K562 (cell line): Measurements from ENCODE around the gene RTN4. TPM values are rescaled to one million over a fixed set of nuclear protein-coding genes. Genes with fewer than 3 reads are reported as not detected.

ENCODE experiments used
- ATAC-seq: fragments of 200-7000 bp; cut with Tn5 transposase; 3 replicates; pipeline ENCODE4 v1.9.1; 2020; ENCODE audit warnings: moderate library complexity
- BruUV-seq: library from RNA; stranded (reverse); fragments of 400-500 nt; replicated peaks from 2 replicates; lab custom pipeline; 2021; lab: Mats Ljungman, UMichigan
- CTCF ChIA-PET: fragments of 300-600 bp; formaldehyde crosslinking; extraction: SDS; loops from one replicate; lab custom pipeline; 2021; ENCODE audit warnings: low intra/inter-chr PET ratio; lab: Yijun Ruan, JAX
- POLR2A ChIA-PET: fragments of 300-600, 350-650 bp; sonication (Branson Sonifier 250); formaldehyde crosslinking; extraction: SDS; loops from one replicate; lab custom pipeline; 2021; ENCODE audit warnings: antibody characterized with exemption, inconsistent platforms; lab: Yijun Ruan, JAX
- DNase-seq, 4 experiments: peaks; one replicate each; pipeline versions ENCODE4 v3.0.0 to v3.0.0-alpha.2; 2011 to 2018; ENCODE audit warnings: low spot score in 3 of 4, mixed read lengths in 3 of 4; ENCODE audit errors: extremely low read depth in 1 of 4
- FAIRE-seq: peaks from 2 replicates; lab custom pipeline; 2011; peaks lifted over from hg19 to GRCh38; lab: Jason Lieb, UNC
- H2AFZ ChIP-seq: 2 replicates; pipeline ENCODE4 v1.6.0; 2011; ENCODE audit warnings: low read depth, low read length, control low read depth, inconsistent platforms
- H3K27ac ChIP-seq: fragments of 200-600 bp; 3 replicates; pipeline ENCODE4 v1.8.0; 2011; ENCODE audit warnings: low read depth, mild to moderate bottlenecking, control low read depth, inconsistent platforms, low read length, moderate library complexity, mixed read lengths; ENCODE audit errors: extremely low read depth
- H3K27me3 ChIP-seq, 2 experiments: fragments of 300-600 bp in 1 of 2; 2 replicates in 1 of 2; 3 replicates in 1 of 2; pipeline versions ENCODE4 v1.6.0 to v1.8.0; 2011; ENCODE audit warnings: inconsistent platforms in 2 of 2, low read length in 2 of 2, mild to moderate bottlenecking in 1 of 2, mixed read lengths in 1 of 2, moderate library complexity in 1 of 2; ENCODE audit not compliant: control insufficient read depth in 2 of 2, insufficient read depth in 2 of 2
- H3K36me3 ChIP-seq: fragments of 300-600 bp; 3 replicates; pipeline ENCODE4 v1.8.0; 2011; ENCODE audit warnings: mild to moderate bottlenecking, low read length, inconsistent platforms; ENCODE audit not compliant: control insufficient read depth, insufficient read depth
- H3K4me1 ChIP-seq, 2 experiments: fragments of 200-600 bp in 1 of 2; replicated peaks in 1 of 2; 2 replicates in 1 of 2; 3 replicates in 1 of 2; pipeline versions ENCODE4 v1.5.1 to v1.8.0; 2011; ENCODE audit warnings: inconsistent platforms in 2 of 2, low read length in 2 of 2, mild to moderate bottlenecking in 1 of 2, mixed read lengths in 1 of 2, moderate library complexity in 1 of 2; ENCODE audit not compliant: control insufficient read depth in 2 of 2, insufficient read depth in 2 of 2
- H3K4me2 ChIP-seq: 2 replicates; pipeline ENCODE4 v1.6.1; 2011; ENCODE audit warnings: low read length, control low read depth, inconsistent platforms, mixed read lengths; ENCODE audit not compliant: insufficient read depth
- H3K4me3 ChIP-seq: fragments of 200-600 bp; sonication (generic), shearing (Covaris generic); 2 replicates; pipeline ENCODE4 v1.5.1; 2016; ENCODE audit warnings: control low read depth, inconsistent platforms
- H3K79me2 ChIP-seq: fragments of 200-600 bp; 3 replicates; pipeline ENCODE4 v1.8.0; 2011; ENCODE audit warnings: low read length, inconsistent platforms; ENCODE audit not compliant: control insufficient read depth, insufficient read depth
- H3K9ac ChIP-seq, 2 experiments: 2 replicates each; pipeline versions ENCODE4 v1.6.0 to v1.6.1; 2011; ENCODE audit warnings: low read depth in 2 of 2, low read length in 2 of 2, control low read depth in 1 of 2, inconsistent platforms in 1 of 2, mild to moderate bottlenecking in 1 of 2, mixed read lengths in 1 of 2; ENCODE audit not compliant: insufficient read depth in 1 of 2
- H3K9me1 ChIP-seq: one replicate; pipeline ENCODE4 v1.6.0; 2011; ENCODE audit warnings: inconsistent platforms, mild to moderate bottlenecking, low read length, moderate library complexity; ENCODE audit not compliant: control insufficient read depth, insufficient read depth
- H3K9me3 ChIP-seq: replicated peaks from 2 replicates; pipeline ENCODE4 v1.5.1; 2011; ENCODE audit warnings: low read depth, low read length, inconsistent platforms; ENCODE audit not compliant: control insufficient read depth, insufficient read depth
- H4K20me1 ChIP-seq: replicated peaks from 2 replicates; pipeline ENCODE4 v1.6.1; 2011; ENCODE audit warnings: low read length, inconsistent platforms, mixed read lengths; ENCODE audit not compliant: control insufficient read depth, insufficient read depth
- ARID1B ChIP-seq: fragments of 450-650 bp; IDR thresholded peaks from 2 replicates; pipeline ENCODE4 v1.6.1; 2016; ENCODE audit warnings: antibody characterized with exemption, mild to moderate bottlenecking, inconsistent platforms
- BRF1 ChIP-seq: IDR thresholded peaks from 3 replicates; pipeline ENCODE4 v1.6.1; 2011; ENCODE audit warnings: borderline replicate concordance, mild to moderate bottlenecking; ENCODE audit not compliant: insufficient read length; ENCODE audit errors: extremely low read depth
- CBX1 ChIP-seq: sonication (generic); IDR thresholded peaks from 2 replicates; pipeline ENCODE4 v1.6.1; 2016; ENCODE audit warnings: antibody characterized with exemption, low read depth, mild to moderate bottlenecking
- CREM ChIP-seq: IDR thresholded peaks from 2 replicates; pipeline ENCODE4 v1.6.1; 2014; ENCODE audit warnings: antibody characterized with exemption, low read depth
- E2F8 ChIP-seq: fragments of 450-650 bp; IDR thresholded peaks from 2 replicates; pipeline ENCODE4 v1.7.1; 2018; ENCODE audit warnings: mild to moderate bottlenecking, low read depth; ENCODE audit not compliant: partially characterized antibody
- FOXO4 ChIP-seq: fragments of 450-650 bp; formaldehyde crosslinking; IDR thresholded peaks from 2 replicates; pipeline ENCODE4 v1.4.0; 2020; ENCODE audit warnings: mild to moderate bottlenecking, moderate library complexity
- HNRNPLL ChIP-seq: fragments of 200-400 bp; formaldehyde crosslinking; IDR thresholded peaks from 2 replicates; pipeline ENCODE4 v1.6.1; 2017; ENCODE audit warnings: low read length, low read depth, mild to moderate bottlenecking; ENCODE audit not compliant: poor library complexity, severe bottlenecking
- POLR2G ChIP-seq: fragments of 200-400 bp; formaldehyde crosslinking; IDR thresholded peaks from 2 replicates; pipeline ENCODE4 v1.6.1; 2017; ENCODE audit warnings: low read depth, mild to moderate bottlenecking, antibody characterized with exemption, low read length, moderate library complexity
- SPI1 ChIP-seq: IDR thresholded peaks from 2 replicates; pipeline ENCODE4 v1.6.1; 2011; ENCODE audit warnings: low read depth, low read length, control low read depth, borderline replicate concordance
- ZKSCAN3 ChIP-seq: fragments of 250-450 bp; sonication (Bioruptor Pico); IDR thresholded peaks from 2 replicates; pipeline ENCODE4 v1.4.0; 2020
- ZNF24 ChIP-seq: fragments of 450-650 bp; IDR thresholded peaks from 2 replicates; pipeline ENCODE4 v1.6.1; 2016
- WGBS: fragments of 100-300 bp; shearing (Covaris generic); methylation state at CpG from one replicate; pipeline ENCODE4 v1.1.6; 2016; ENCODE audit warnings: low coverage, mixed read lengths; ENCODE audit not compliant: insufficient coverage; ENCODE audit errors: missing lambda C conversion rate; 5-methylcytosine and 5-hydroxymethylcytosine counted together
- in situ Hi-C: fragments of 300-500 bp; cut with MboI; formaldehyde crosslinking; loops from 4 replicates; pipeline ENCODE4 v1.15.0; 2018; ENCODE audit warnings: inconsistent platforms, mixed read lengths
- intact Hi-C: fragments of 100-400 bp; cut with micrococcal nuclease; formaldehyde crosslinking; loops from 2 replicates; pipeline ENCODE4 v1.14.2; 2022
- polyA plus RNA-seq, 8 experiments: library from polyadenylated mRNA; depleted of rRNA in 4 of 8; stranded (reverse) in 5 of 8; unstranded in 3 of 8; fragments of >200 nt; fragmentation: Nextera tagmentation in 2 of 8; fragmentation: Illumina TruSeq in 1 of 8; extraction: Ambion mirVana in 2 of 8; extraction: Trizol in 1 of 8; gene quantifications; 2 replicates each; pipeline versions ENCODE4 v1.2.1 to v1.2.3, GENCODE V29; 2011 to 2014; ENCODE audit warnings: inconsistent platforms in 1 of 8, missing spikeins in 1 of 8
- total RNA-seq, 7 experiments: library from RNA; depleted of rRNA in 6 of 7; stranded (reverse); fragments of >200 nt in 6 of 7; fragmentation: Illumina TruSeq in 2 of 7; extraction: Trizol in 2 of 7; gene quantifications; 2 replicates each; pipeline versions ENCODE4 v1.2.1 to v1.2.3, GENCODE V29; 2011 to 2021; ENCODE audit warnings: low replicate concordance in 1 of 7

RTN4 gene
- total and polyA plus RNA-seq, 9 of the 15 experiments (the other 6 are each of a cell fraction or from before 2014, with no cell fraction given): 73.0 to 248 (median 116) TPM

- 37% methylated on average over 8 of the region's 8 CpGs for WGBS
- Histone ChIP-seq H3K4me1 (peaks cover 4 to 7% of the 10 kb centered on the region in 2 experiments; a peak in 3 of 5 replicates), H3K4me3 (no peak overlapping the region), H3K9me3 (no peaks in the 10 kb centered on the region), H3K27ac (no peak overlapping the region), H3K27me3 (no peaks in the 10 kb centered on the region), H3K9ac (no peak overlapping the region), H3K9me1 (peaks cover 3% of the 10 kb centered on the region), H3K4me2 (no peak overlapping the region), H3K36me3 (peaks cover 19% of the 10 kb centered on the region; the same call in 2 of the 3 replicates), H2AFZ (no peak overlapping the region), H3K79me2 (no peaks in the 10 kb centered on the region), H4K20me1 (no peaks in the 10 kb centered on the region; the same call in 1 of the 2 replicates)
- no TSS peak for BruUV-seq
- DNase-seq: no peak
- CTCF ChIA-PET: no interaction called here
- in situ Hi-C loops (no loop called here), intact Hi-C loops (loop anchor here (5.0 kb wide), 1 partner anchor 201 kb away; no protein-coding TSS in a partner anchor)
- FAIRE-seq: peak; percentile 67
- TF ChIP-seq CBX1 (no peak), SPI1 (0 out of 2 replicates have a peak, but pooled peaks have one; percentile 13)
- peak; percentile 17 for ATAC-seq
- POLR2A ChIA-PET: interaction anchor here (0.7 to 2.4 kb wide), 4 partner anchors 9 to 28 kb away, joined by 3 to 15 read pairs (median 4); no protein-coding TSS in a partner anchor
These were observed 84.0 kb downstream of the RTN4 start for GRCh38 chr2:54966165-54966832.

GRCh38 chr2:54965425-54965824 lies 84.8 kb downstream of the RTN4 start:
- peaks cover 11% of the 10 kb centered on the region; the same call in 1 of the 3 replicates for H3K36me3 ChIP-seq

More at GRCh38 chr2:54965425-54965824, 84.8 kb downstream of the RTN4 start:
- H3K4me2 ChIP-seq: no peak overlapping the region
- peaks cover 4 to 8% of the 10 kb centered on the region in 2 experiments; a peak in 3 of 5 replicates for H3K4me1 ChIP-seq
- DNase-seq (no peak), ATAC-seq (no peak), FAIRE-seq (no peak)
- in situ Hi-C loops (no loop called here), intact Hi-C loops (loop anchor here (5.0 kb wide), 1 partner anchor 202 kb away; no protein-coding TSS in a partner anchor)
- TF ChIP-seq ZKSCAN3 (no peak), POLR2G (no peak), HNRNPLL (no peak), CREM (no peak), E2F8 (no peak), ARID1B (no peak), FOXO4 (CRISPR knock-in tag) (no peak), BRF1 (no peak), ZNF24 (no peak)
- POLR2A ChIA-PET: interaction anchor here (0.6 to 2.4 kb wide), 3 partner anchors 8 to 27 kb away, joined by 3 to 15 read pairs (median 5); no protein-coding TSS in a partner anchor
- no TSS peak for BruUV-seq
- H3K9ac ChIP-seq: no peak overlapping the region
- H4K20me1 ChIP-seq: no peaks in the 10 kb centered on the region; the same call in 1 of the 2 replicates
- H3K9me1 ChIP-seq: peaks cover 3% of the 10 kb centered on the region
- no peaks in the 10 kb centered on the region for H3K79me2 ChIP-seq
- CTCF ChIA-PET: no interaction called here
- H3K27ac ChIP-seq: no peak overlapping the region
- H3K4me3 ChIP-seq: no peak overlapping the region
- no peaks in the 10 kb centered on the region for H3K27me3 ChIP-seq
- no peaks in the 10 kb centered on the region for H3K9me3 ChIP-seq
- H2AFZ ChIP-seq: no peak overlapping the region
- whole genome bisulfite sequencing: 84% methylated on average over 6 of the region's 6 CpGs
